NT2/D1 (cell line): ENCODE data around the gene CMTM5.

Experiments used
- DNase-seq: peaks from one replicate; pipeline ENCODE4 v3.0.0-alpha.2; 2011; ENCODE audit warnings: low read depth, low spot score
- H3K27me3 ChIP-seq: 2 replicates; pipeline ENCODE4 v1.6.0; 2011; ENCODE audit warnings: mild to moderate bottlenecking; ENCODE audit not compliant: insufficient read length, insufficient read depth
- H3K36me3 ChIP-seq: 2 replicates; pipeline ENCODE4 v1.6.1; 2011; ENCODE audit warnings: mild to moderate bottlenecking, low read length, mixed read lengths; ENCODE audit not compliant: insufficient read depth, insufficient read length
- H3K4me1 ChIP-seq: 2 replicates; pipeline ENCODE4 v1.5.1; 2011; ENCODE audit not compliant: insufficient read depth, insufficient read length
- H3K4me3 ChIP-seq: 2 replicates; pipeline ENCODE4 v1.5.1; 2011; ENCODE audit warnings: low read depth; ENCODE audit not compliant: insufficient read length
- H3K9ac ChIP-seq: 2 replicates; pipeline ENCODE4 v1.6.0; 2011; ENCODE audit warnings: low read depth; ENCODE audit not compliant: insufficient read length
- H3K9me3 ChIP-seq: 2 replicates; pipeline ENCODE4 v1.5.1; 2011; ENCODE audit warnings: mild to moderate bottlenecking, low read length; ENCODE audit not compliant: insufficient read depth
- SUZ12 ChIP-seq: IDR thresholded peaks from 2 replicates; pipeline ENCODE4 v1.6.1; 2011; ENCODE audit not compliant: insufficient read length, insufficient read depth; ENCODE audit errors: extremely low read depth
- YY1 ChIP-seq: IDR thresholded peaks from 2 replicates; pipeline ENCODE4 v1.6.1; 2011; ENCODE audit not compliant: insufficient read length, insufficient read depth
- ZNF274 ChIP-seq: IDR thresholded peaks from 2 replicates; pipeline ENCODE4 v1.6.1; 2011; ENCODE audit warnings: mild to moderate bottlenecking, low read depth, low read length

The CMTM5 gene

GRCh38 chr14:23403139-23403438 is 26.2 kb downstream of the CMTM5 start:
- DNase-seq = no peak
- Histone ChIP-seq H3K36me3 (no peaks in the 10 kb centered on the region), H3K4me3 (no peak overlapping the region), H3K9me3 (no peaks in the 10 kb centered on the region), H3K27me3 (peaks cover 6% of the 10 kb centered on the region), H3K9ac (no peak overlapping the region), H3K4me1 (peaks cover 3% of the 10 kb centered on the region)
- TF ChIP-seq ZNF274 (no peak), SUZ12 (no peak), YY1 (no peak)

GRCh38 chr14:23403908-23404307 is 27.1 kb downstream of the CMTM5 start:
- H3K9me3 ChIP-seq = no peaks in the 10 kb centered on the region
- H3K27me3 ChIP-seq = peaks cover 6% of the 10 kb centered on the region
- H3K36me3 ChIP-seq = no peaks in the 10 kb centered on the region

GRCh38 chr14:23404331-23404900 is 27.6 kb downstream of the CMTM5 start:
- Histone ChIP-seq H3K9me3 (no peaks in the 10 kb centered on the region), H3K36me3 (no peaks in the 10 kb centered on the region), H3K4me1 (peaks cover 6% of the 10 kb centered on the region), H3K27me3 (peaks cover 6% of the 10 kb centered on the region), H3K4me3 (no peak overlapping the region), H3K9ac (no peak overlapping the region)
- DNase-seq = no peak
- no peak for TF ChIP-seq ZNF274
- no peak for TF ChIP-seq SUZ12
- TF ChIP-seq YY1 = no peak

More at GRCh38 chr14:23403908-23404307, 27.1 kb downstream of the CMTM5 start:
- no peak for TF ChIP-seq ZNF274
- TF ChIP-seq YY1 = no peak
- TF ChIP-seq SUZ12 = no peak
- Histone ChIP-seq H3K9ac (no peak overlapping the region), H3K4me1 (peaks cover 3% of the 10 kb centered on the region), H3K4me3 (no peak overlapping the region)
- DNase-seq = no peak

GRCh38 chr14:23405096-23405495 is 28.2 kb downstream of the CMTM5 start:
- Histone ChIP-seq H3K9me3 (no peaks in the 10 kb centered on the region), H3K36me3 (no peaks in the 10 kb centered on the region), H3K4me1 (peaks cover 6% of the 10 kb centered on the region), H3K27me3 (peaks cover 6% of the 10 kb centered on the region), H3K4me3 (no peak overlapping the region), H3K9ac (no peak overlapping the region)
- DNase-seq = no peak
- no peak for TF ChIP-seq ZNF274

GRCh38 chr14:23405516-23406025 is 28.7 kb downstream of the CMTM5 start:
- Histone ChIP-seq H3K27me3 (peaks cover 6% of the 10 kb centered on the region), H3K36me3 (no peaks in the 10 kb centered on the region), H3K4me1 (peaks cover 8% of the 10 kb centered on the region), H3K9me3 (no peaks in the 10 kb centered on the region), H3K9ac (no peak overlapping the region), H3K4me3 (no peak overlapping the region)
- DNase-seq = no peak
- TF ChIP-seq ZNF274 = no peak
- no peak for TF ChIP-seq SUZ12
- TF ChIP-seq YY1 = no peak

- DNase-seq = no peak
- Histone ChIP-seq H3K4me3 (no peak overlapping the region), H3K4me1 (peaks cover 8% of the 10 kb centered on the region), H3K27me3 (peaks cover 6% of the 10 kb centered on the region), H3K9me3 (no peaks in the 10 kb centered on the region), H3K36me3 (no peaks in the 10 kb centered on the region), H3K9ac (no peak overlapping the region)
- TF ChIP-seq YY1 (no peak), ZNF274 (no peak), SUZ12 (no peak)
Observed at GRCh38 chr14:23406244-23406643, 29.4 kb downstream of the CMTM5 start.

GRCh38 chr14:23406725-23407355 is 30.0 kb downstream of the CMTM5 start:
- no peak for DNase-seq
- Histone ChIP-seq H3K9ac (no peak overlapping the region), H3K9me3 (no peaks in the 10 kb centered on the region), H3K36me3 (no peaks in the 10 kb centered on the region), H3K27me3 (peaks cover 6% of the 10 kb centered on the region), H3K4me3 (no peak overlapping the region), H3K4me1 (peaks cover 8% of the 10 kb centered on the region)
- no peak for TF ChIP-seq YY1
- no peak for TF ChIP-seq ZNF274
- no peak for TF ChIP-seq SUZ12
